WTC11 (cell line): Measurements from ENCODE around the gene ASNSD1. TPM values are rescaled to one million over a fixed set of nuclear protein-coding genes. Genes with fewer than 3 reads are reported as not detected.

Experiments used
- ATAC-seq: fragments of 200-7000 bp; cut with Tn5 transposase; 2 replicates; pipeline ENCODE4 v1.10.0; 2021; ENCODE audit warnings: mild to moderate bottlenecking, moderate library complexity
- CTCF ChIA-PET: fragments of 300-600 bp; sonication (Branson Sonifier 250); formaldehyde crosslinking; loops from one replicate; lab custom pipeline; 2021; ENCODE audit warnings: antibody characterized with exemption; lab: Charles Lee
- POLR2A ChIA-PET: fragments of 350-600 bp; sonication (Branson Sonifier 250); formaldehyde crosslinking; loops from one replicate; lab custom pipeline; 2021; ENCODE audit warnings: antibody characterized with exemption; lab: Charles Lee
- DNase-seq: peaks from one replicate; pipeline ENCODE4 v3.0.0; 2021; ENCODE audit warnings: low spot score
- H3K27ac Mint-ChIP-seq: 2 replicates; pipeline ENCODE4 v1.8.0; 2021; ENCODE audit warnings: mixed read lengths
- H3K27me3 Mint-ChIP-seq: 2 replicates; pipeline ENCODE4 v1.8.0; 2021; ENCODE audit warnings: low read depth, mild to moderate bottlenecking, moderate library complexity, mixed read lengths
- H3K36me3 Mint-ChIP-seq: 2 replicates; pipeline ENCODE4 v1.8.0; 2021; ENCODE audit warnings: mixed read lengths
- H3K4me1 Mint-ChIP-seq: 2 replicates; pipeline ENCODE4 v1.8.0; 2022; ENCODE audit warnings: mixed read lengths
- H3K4me3 Mint-ChIP-seq: 2 replicates; pipeline ENCODE4 v1.8.0; 2021; ENCODE audit warnings: mild to moderate bottlenecking, moderate library complexity, mixed read lengths
- H3K9me3 Mint-ChIP-seq: 2 replicates; pipeline ENCODE4 v1.8.0; 2021; ENCODE audit warnings: mixed read lengths
- FOXJ3 ChIP-seq: sonication (generic); formaldehyde crosslinking; IDR thresholded peaks from 2 replicates; pipeline ENCODE4 v1.9.0; 2021; ENCODE audit warnings: missing genetic modification reagents, mild to moderate bottlenecking, borderline replicate concordance
- NR2C2 ChIP-seq: sonication (generic); formaldehyde crosslinking; IDR thresholded peaks from 2 replicates; pipeline ENCODE4 v1.8.0; 2022; ENCODE audit warnings: mild to moderate bottlenecking, missing genetic modification reagents
- RORB ChIP-seq: fragments of 250-450 bp; sonication (Bioruptor Pico); IDR thresholded peaks from 2 replicates; pipeline ENCODE4 v1.9.0; 2021; ENCODE audit warnings: mild to moderate bottlenecking
- TP53 ChIP-seq: sonication (generic); formaldehyde crosslinking; IDR thresholded peaks from 2 replicates; pipeline ENCODE4 v1.8.1; 2023; ENCODE audit warnings: mild to moderate bottlenecking, missing genetic modification reagents
- ZNF121 ChIP-seq: sonication (generic); formaldehyde crosslinking; IDR thresholded peaks from 2 replicates; pipeline ENCODE4 v1.8.0; 2023; ENCODE audit warnings: missing genetic modification reagents
- ZNF416 ChIP-seq: fragments of 250-450 bp; sonication (Bioruptor Pico); IDR thresholded peaks from 2 replicates; pipeline ENCODE4 v1.9.0; 2021; ENCODE audit warnings: mild to moderate bottlenecking, inconsistent platforms
- ZNF671 ChIP-seq: fragments of 250-450 bp; sonication (Bioruptor Pico); IDR thresholded peaks from 2 replicates; pipeline ENCODE4 v1.8.0; 2021; ENCODE audit warnings: mild to moderate bottlenecking
- total RNA-seq: library from RNA; stranded (reverse); gene quantifications from 3 replicates; pipeline ENCODE4 v1.2.3, GENCODE V29; 2021
- TF ChIP-seq, protein P1 (sequence below): sonication (generic); formaldehyde crosslinking; IDR thresholded peaks from 2 replicates; pipeline ENCODE4 v1.8.1; 2023; ENCODE audit warnings: mild to moderate bottlenecking, moderate library complexity, missing genetic modification reagents
- TF ChIP-seq, protein P2 (sequence below): sonication (generic); formaldehyde crosslinking; conservative IDR thresholded peaks from 2 replicates; pipeline ENCODE4 v1.8.1; 2022; ENCODE audit warnings: mild to moderate bottlenecking, missing genetic modification reagents
- TF ChIP-seq, protein P3 (sequence below): sonication (generic); formaldehyde crosslinking; IDR thresholded peaks from 2 replicates; pipeline ENCODE4 v1.8.1; 2023; ENCODE audit warnings: mild to moderate bottlenecking, missing genetic modification reagents, moderate library complexity
- TF ChIP-seq, protein P4 (sequence below): sonication (generic); formaldehyde crosslinking; IDR thresholded peaks from 2 replicates; pipeline ENCODE4 v1.8.0; 2023; ENCODE audit warnings: mild to moderate bottlenecking, missing genetic modification reagents
- TF ChIP-seq, protein P5 (sequence below): fragments of 250-450 bp; sonication (Bioruptor Pico); IDR thresholded peaks from 2 replicates; pipeline ENCODE4 v1.9.0; 2021; ENCODE audit warnings: mild to moderate bottlenecking, borderline replicate concordance
- TF ChIP-seq, protein P6 (sequence below): sonication (generic); formaldehyde crosslinking; IDR thresholded peaks from 2 replicates; pipeline ENCODE4 v1.8.1; 2022; ENCODE audit warnings: mild to moderate bottlenecking, missing genetic modification reagents, moderate library complexity, borderline replicate concordance
- TF ChIP-seq, protein P7 (sequence below): fragments of 250-450 bp; sonication (Bioruptor Pico); IDR thresholded peaks from 2 replicates; pipeline ENCODE4 v1.9.0; 2021; ENCODE audit warnings: mild to moderate bottlenecking
- TF ChIP-seq, protein P8 (sequence below): sonication (generic); formaldehyde crosslinking; IDR thresholded peaks from 2 replicates; pipeline ENCODE4 v1.8.1; 2023; ENCODE audit warnings: mild to moderate bottlenecking, missing genetic modification reagents, moderate library complexity

Gene ASNSD1
- total RNA-seq, 1 experiment from 2014 or later: 30.5 TPM

DNA sequence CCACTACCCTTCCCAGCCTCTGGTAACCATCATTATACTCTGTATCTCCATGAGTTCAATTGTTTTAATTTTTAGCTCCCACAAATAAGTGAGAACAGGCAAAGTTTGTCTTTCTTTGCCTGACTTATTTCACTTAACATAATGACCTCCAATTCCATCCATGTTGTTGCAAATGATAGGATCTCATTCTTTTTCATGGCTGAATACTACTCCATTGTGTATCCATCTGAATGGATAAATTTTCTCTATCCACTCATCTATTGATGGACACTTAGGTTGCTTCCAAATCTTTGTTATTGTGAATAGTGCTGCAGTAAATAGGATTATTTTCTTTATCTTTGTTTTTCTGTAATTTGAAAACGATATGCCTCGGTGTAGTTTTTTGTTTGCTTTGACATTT is 39.4 kb downstream of the ASNSD1 start:
- CTCF ChIA-PET: no interaction called here
- Mint-ChIP-seq H3K4me1 (peaks cover 5% of the 10 kb centered on the region), H3K4me3 (no peak overlapping the region), H3K9me3 (peaks cover 3% of the 10 kb centered on the region; the same call in 1 of the 2 replicates), H3K27ac (no peak overlapping the region), H3K36me3 (no peaks in the 10 kb centered on the region), H3K27me3 (no peaks in the 10 kb centered on the region)
- TF ChIP-seq ZNF121 (CRISPR knock-in tag): no peak
- POLR2A ChIA-PET: no interaction called here
- DNase-seq: no peak
- ATAC-seq: no peak

DNA sequence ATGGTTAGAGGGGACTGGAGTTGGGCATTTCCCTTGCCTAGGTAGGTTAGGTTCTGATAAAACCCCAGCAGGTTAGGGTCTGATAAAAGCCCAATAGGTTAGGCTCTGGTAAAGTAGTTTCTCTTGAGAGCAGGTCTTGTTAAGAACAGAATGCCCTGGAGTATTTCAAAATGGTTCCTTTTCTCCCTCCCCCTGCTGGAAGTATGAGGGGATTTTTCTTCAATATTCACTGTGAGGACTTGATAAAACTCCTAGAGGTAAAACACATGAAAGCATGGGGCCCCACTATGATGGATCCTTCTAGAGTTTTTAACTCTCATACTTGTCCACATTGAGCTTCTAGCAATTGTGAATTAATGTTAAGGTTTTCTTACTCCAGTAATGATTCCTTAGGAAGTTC is 40.8 kb downstream of the ASNSD1 start:
- TF ChIP-seq, protein P1, sequence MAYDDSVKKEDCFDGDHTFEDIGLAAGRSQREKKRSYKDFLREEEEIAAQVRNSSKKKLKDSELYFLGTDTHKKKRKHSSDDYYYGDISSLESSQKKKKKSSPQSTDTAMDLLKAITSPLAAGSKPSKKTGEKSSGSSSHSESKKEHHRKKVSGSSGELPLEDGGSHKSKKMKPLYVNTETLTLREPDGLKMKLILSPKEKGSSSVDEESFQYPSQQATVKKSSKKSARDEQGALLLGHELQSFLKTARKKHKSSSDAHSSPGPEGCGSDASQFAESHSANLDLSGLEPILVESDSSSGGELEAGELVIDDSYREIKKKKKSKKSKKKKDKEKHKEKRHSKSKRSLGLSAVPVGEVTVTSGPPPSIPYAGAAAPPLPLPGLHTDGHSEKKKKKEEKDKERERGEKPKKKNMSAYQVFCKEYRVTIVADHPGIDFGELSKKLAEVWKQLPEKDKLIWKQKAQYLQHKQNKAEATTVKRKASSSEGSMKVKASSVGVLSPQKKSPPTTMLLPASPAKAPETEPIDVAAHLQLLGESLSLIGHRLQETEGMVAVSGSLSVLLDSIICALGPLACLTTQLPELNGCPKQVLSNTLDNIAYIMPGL: no peak
- TF ChIP-seq TP53 (CRISPR knock-in tag) (no peak), NR2C2 (CRISPR knock-in tag) (no peak), RORB (CRISPR knock-in tag) (no peak), FOXJ3 (CRISPR knock-in tag) (no peak), ZNF416 (CRISPR knock-in tag) (no peak)
- TF ChIP-seq, protein P2, sequence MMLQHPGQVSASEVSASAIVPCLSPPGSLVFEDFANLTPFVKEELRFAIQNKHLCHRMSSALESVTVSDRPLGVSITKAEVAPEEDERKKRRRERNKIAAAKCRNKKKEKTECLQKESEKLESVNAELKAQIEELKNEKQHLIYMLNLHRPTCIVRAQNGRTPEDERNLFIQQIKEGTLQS (CRISPR knock-in tag): no peak
- TF ChIP-seq, protein P3, sequence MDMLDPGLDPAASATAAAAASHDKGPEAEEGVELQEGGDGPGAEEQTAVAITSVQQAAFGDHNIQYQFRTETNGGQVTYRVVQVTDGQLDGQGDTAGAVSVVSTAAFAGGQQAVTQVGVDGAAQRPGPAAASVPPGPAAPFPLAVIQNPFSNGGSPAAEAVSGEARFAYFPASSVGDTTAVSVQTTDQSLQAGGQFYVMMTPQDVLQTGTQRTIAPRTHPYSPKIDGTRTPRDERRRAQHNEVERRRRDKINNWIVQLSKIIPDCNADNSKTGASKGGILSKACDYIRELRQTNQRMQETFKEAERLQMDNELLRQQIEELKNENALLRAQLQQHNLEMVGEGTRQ: no peak
- TF ChIP-seq, protein P4, sequence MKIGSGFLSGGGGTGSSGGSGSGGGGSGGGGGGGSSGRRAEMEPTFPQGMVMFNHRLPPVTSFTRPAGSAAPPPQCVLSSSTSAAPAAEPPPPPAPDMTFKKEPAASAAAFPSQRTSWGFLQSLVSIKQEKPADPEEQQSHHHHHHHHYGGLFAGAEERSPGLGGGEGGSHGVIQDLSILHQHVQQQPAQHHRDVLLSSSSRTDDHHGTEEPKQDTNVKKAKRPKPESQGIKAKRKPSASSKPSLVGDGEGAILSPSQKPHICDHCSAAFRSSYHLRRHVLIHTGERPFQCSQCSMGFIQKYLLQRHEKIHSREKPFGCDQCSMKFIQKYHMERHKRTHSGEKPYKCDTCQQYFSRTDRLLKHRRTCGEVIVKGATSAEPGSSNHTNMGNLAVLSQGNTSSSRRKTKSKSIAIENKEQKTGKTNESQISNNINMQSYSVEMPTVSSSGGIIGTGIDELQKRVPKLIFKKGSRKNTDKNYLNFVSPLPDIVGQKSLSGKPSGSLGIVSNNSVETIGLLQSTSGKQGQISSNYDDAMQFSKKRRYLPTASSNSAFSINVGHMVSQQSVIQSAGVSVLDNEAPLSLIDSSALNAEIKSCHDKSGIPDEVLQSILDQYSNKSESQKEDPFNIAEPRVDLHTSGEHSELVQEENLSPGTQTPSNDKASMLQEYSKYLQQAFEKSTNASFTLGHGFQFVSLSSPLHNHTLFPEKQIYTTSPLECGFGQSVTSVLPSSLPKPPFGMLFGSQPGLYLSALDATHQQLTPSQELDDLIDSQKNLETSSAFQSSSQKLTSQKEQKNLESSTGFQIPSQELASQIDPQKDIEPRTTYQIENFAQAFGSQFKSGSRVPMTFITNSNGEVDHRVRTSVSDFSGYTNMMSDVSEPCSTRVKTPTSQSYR (CRISPR knock-in tag): no peak
- H3K27ac Mint-ChIP-seq: no peak overlapping the region
- peak; percentile 41 for ATAC-seq
- no peaks in the 10 kb centered on the region for H3K36me3 Mint-ChIP-seq
- ChIA-PET CTCF (no interaction called here), POLR2A (no interaction called here)
- H3K4me1 Mint-ChIP-seq: peaks cover 5% of the 10 kb centered on the region
- H3K4me3 Mint-ChIP-seq: no peak overlapping the region
- DNase-seq: no peak
- no peaks in the 10 kb centered on the region for H3K27me3 Mint-ChIP-seq
- H3K9me3 Mint-ChIP-seq: peaks cover 3% of the 10 kb centered on the region; the same call in 1 of the 2 replicates

DNA sequence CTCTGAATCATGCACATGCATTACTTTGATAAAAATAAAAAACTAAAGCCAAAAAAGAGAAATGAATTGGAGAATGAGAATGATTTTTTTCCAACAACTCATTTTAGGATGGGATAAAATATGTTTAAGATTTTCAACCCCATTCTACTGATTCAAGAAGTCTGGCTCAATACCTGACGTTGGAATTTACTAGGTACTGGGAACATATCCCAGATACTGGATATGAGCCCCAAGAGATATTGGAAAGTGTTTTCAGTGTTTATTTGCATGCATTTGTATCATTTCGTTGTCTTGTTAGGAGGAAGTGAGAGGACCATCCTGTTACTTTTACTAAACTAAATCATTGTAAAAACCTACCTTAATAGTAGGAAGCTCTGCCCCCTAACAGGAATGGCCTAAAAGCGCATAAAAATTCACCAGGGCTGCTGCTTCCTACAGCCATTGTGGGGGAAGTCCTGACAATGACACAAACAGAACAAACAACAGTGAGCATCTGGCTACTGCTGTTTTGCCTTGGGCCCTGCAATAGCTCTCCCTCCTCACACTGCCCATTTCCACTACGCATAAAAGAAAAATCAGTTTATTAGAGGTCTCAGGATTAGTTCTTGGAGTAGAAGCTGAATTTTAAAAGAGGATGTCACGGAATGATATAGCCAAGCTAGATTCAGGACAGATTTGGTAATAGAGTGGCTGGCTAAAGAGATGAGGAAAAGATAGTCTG is 48.4 kb downstream of the ASNSD1 start:
- no peak overlapping the region for H3K4me3 Mint-ChIP-seq
- DNase-seq: no peak
- H3K4me1 Mint-ChIP-seq: peaks cover 10% of the 10 kb centered on the region
- peak overlapping the region; percentile 76 for H3K27ac Mint-ChIP-seq
- peaks cover 29% of the 10 kb centered on the region for H3K9me3 Mint-ChIP-seq
- ChIA-PET POLR2A (interaction anchor here (1.0 kb wide), 1 partner anchor 11 kb away, joined by 3 read pairs; no protein-coding TSS in a partner anchor), CTCF (interaction anchor here (1.0 to 1.3 kb wide), 2 partner anchors 11 to 36 kb away, joined by 3 to 5 read pairs; no protein-coding TSS in a partner anchor)
- peaks cover 32% of the 10 kb centered on the region for H3K36me3 Mint-ChIP-seq
- ATAC-seq: peak; percentile 88
- peaks cover 9% of the 10 kb centered on the region for H3K27me3 Mint-ChIP-seq
- TF ChIP-seq, protein P5, sequence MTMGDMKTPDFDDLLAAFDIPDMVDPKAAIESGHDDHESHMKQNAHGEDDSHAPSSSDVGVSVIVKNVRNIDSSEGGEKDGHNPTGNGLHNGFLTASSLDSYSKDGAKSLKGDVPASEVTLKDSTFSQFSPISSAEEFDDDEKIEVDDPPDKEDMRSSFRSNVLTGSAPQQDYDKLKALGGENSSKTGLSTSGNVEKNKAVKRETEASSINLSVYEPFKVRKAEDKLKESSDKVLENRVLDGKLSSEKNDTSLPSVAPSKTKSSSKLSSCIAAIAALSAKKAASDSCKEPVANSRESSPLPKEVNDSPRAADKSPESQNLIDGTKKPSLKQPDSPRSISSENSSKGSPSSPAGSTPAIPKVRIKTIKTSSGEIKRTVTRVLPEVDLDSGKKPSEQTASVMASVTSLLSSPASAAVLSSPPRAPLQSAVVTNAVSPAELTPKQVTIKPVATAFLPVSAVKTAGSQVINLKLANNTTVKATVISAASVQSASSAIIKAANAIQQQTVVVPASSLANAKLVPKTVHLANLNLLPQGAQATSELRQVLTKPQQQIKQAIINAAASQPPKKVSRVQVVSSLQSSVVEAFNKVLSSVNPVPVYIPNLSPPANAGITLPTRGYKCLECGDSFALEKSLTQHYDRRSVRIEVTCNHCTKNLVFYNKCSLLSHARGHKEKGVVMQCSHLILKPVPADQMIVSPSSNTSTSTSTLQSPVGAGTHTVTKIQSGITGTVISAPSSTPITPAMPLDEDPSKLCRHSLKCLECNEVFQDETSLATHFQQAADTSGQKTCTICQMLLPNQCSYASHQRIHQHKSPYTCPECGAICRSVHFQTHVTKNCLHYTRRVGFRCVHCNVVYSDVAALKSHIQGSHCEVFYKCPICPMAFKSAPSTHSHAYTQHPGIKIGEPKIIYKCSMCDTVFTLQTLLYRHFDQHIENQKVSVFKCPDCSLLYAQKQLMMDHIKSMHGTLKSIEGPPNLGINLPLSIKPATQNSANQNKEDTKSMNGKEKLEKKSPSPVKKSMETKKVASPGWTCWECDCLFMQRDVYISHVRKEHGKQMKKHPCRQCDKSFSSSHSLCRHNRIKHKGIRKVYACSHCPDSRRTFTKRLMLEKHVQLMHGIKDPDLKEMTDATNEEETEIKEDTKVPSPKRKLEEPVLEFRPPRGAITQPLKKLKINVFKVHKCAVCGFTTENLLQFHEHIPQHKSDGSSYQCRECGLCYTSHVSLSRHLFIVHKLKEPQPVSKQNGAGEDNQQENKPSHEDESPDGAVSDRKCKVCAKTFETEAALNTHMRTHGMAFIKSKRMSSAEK (CRISPR knock-in tag): no peak
- TF ChIP-seq, protein P6, sequence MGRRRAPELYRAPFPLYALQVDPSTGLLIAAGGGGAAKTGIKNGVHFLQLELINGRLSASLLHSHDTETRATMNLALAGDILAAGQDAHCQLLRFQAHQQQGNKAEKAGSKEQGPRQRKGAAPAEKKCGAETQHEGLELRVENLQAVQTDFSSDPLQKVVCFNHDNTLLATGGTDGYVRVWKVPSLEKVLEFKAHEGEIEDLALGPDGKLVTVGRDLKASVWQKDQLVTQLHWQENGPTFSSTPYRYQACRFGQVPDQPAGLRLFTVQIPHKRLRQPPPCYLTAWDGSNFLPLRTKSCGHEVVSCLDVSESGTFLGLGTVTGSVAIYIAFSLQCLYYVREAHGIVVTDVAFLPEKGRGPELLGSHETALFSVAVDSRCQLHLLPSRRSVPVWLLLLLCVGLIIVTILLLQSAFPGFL (CRISPR knock-in tag): no peak
- TF ChIP-seq, protein P7, sequence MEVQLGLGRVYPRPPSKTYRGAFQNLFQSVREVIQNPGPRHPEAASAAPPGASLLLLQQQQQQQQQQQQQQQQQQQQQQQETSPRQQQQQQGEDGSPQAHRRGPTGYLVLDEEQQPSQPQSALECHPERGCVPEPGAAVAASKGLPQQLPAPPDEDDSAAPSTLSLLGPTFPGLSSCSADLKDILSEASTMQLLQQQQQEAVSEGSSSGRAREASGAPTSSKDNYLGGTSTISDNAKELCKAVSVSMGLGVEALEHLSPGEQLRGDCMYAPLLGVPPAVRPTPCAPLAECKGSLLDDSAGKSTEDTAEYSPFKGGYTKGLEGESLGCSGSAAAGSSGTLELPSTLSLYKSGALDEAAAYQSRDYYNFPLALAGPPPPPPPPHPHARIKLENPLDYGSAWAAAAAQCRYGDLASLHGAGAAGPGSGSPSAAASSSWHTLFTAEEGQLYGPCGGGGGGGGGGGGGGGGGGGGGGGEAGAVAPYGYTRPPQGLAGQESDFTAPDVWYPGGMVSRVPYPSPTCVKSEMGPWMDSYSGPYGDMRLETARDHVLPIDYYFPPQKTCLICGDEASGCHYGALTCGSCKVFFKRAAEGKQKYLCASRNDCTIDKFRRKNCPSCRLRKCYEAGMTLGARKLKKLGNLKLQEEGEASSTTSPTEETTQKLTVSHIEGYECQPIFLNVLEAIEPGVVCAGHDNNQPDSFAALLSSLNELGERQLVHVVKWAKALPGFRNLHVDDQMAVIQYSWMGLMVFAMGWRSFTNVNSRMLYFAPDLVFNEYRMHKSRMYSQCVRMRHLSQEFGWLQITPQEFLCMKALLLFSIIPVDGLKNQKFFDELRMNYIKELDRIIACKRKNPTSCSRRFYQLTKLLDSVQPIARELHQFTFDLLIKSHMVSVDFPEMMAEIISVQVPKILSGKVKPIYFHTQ (CRISPR knock-in tag): no peak
- no peak for TF ChIP-seq FOXJ3 (CRISPR knock-in tag)
- no peak for TF ChIP-seq ZNF416 (CRISPR knock-in tag)
- TF ChIP-seq, protein P8, sequence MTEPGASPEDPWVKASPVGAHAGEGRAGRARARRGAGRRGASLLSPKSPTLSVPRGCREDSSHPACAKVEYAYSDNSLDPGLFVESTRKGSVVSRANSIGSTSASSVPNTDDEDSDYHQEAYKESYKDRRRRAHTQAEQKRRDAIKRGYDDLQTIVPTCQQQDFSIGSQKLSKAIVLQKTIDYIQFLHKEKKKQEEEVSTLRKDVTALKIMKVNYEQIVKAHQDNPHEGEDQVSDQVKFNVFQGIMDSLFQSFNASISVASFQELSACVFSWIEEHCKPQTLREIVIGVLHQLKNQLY: no peak
- no peak for TF ChIP-seq ZNF671 (CRISPR knock-in tag)
